AG09319 (cell line): Measurements from ENCODE around the gene MYBPC2.

ENCODE experiments used
- DNase-seq: peaks from one replicate; pipeline ENCODE4 v3.0.0-alpha.2; 2010; ENCODE audit warnings: low read depth; ENCODE audit errors: extremely low read depth
- CTCF ChIP-seq: IDR thresholded peaks from 2 replicates; pipeline ENCODE4 v1.5.1; 2011; ENCODE audit warnings: low read depth, mild to moderate bottlenecking, inconsistent platforms, low read length, moderate library complexity

Gene MYBPC2

GRCh38 chr19:50501568-50502475 is 69.1 kb downstream of the MYBPC2 start:
- DNase-seq = no peak
- no peak for TF ChIP-seq CTCF

- no peak for DNase-seq
Observed at GRCh38 chr19:50505856-50506611, 73.3 kb downstream of the MYBPC2 start.

GRCh38 chr19:50506700-50507099 is 74.0 kb downstream of the MYBPC2 start:
- no peak for DNase-seq
- TF ChIP-seq CTCF = no peak

More at GRCh38 chr19:50505856-50506611, 73.3 kb downstream of the MYBPC2 start:
- no peak for TF ChIP-seq CTCF

GRCh38 chr19:50507376-50507775 is 74.7 kb downstream of the MYBPC2 start:
- TF ChIP-seq CTCF = no peak
- no peak for DNase-seq

GRCh38 chr19:50508843-50509190 is 76.1 kb downstream of the MYBPC2 start:
- TF ChIP-seq CTCF = no peak
- no peak for DNase-seq

- no peak for DNase-seq
- no peak for TF ChIP-seq CTCF
Observed at GRCh38 chr19:50509366-50509765, 76.7 kb downstream of the MYBPC2 start.

- DNase-seq = no peak
- TF ChIP-seq CTCF = no peak
Observed at GRCh38 chr19:50510121-50510670, 77.5 kb downstream of the MYBPC2 start.
